HCT116 (cell line): Measurements from ENCODE around the gene SLC6A13. TPM values are rescaled to one million over a fixed set of nuclear protein-coding genes. Genes with fewer than 3 reads are reported as not detected.

Source experiments
- ATAC-seq: fragments of 200-7000 bp; cut with Tn5 transposase; 2 replicates; pipeline ENCODE4 v1.9.1; 2020; ENCODE audit warnings: mild to moderate bottlenecking, moderate library complexity
- BruUV-seq: library from RNA; stranded (reverse); fragments of 400-500 nt; replicated peaks from 2 replicates; lab custom pipeline; 2021; lab: Mats Ljungman, UMichigan
- CTCF ChIA-PET: fragments of 300-600 bp; sonication (Branson Sonifier 250); formaldehyde crosslinking; loops from one replicate; lab custom pipeline; 2021; ENCODE audit warnings: antibody characterized with exemption; lab: Charles Lee
- POLR2A ChIA-PET: fragments of 300-600, 350-600 bp; sonication (Branson Sonifier 250); formaldehyde crosslinking; loops from one replicate; lab custom pipeline; 2021; ENCODE audit warnings: antibody characterized with exemption; lab: Charles Lee
- RAD21 ChIA-PET, 2 experiments: fragments of 300-600 bp; sonication (Branson Sonifier 250); formaldehyde crosslinking; loops; one replicate each; lab custom pipeline; 2023; ENCODE audit warnings: low total read pairs in 2 of 2; ENCODE audit not compliant: uncharacterized antibody in 2 of 2, unreplicated experiment in 2 of 2, low non-redundant PET in 1 of 2; lab: Charles Lee
- DNase-seq: peaks from one replicate; pipeline ENCODE4 v3.0.0-alpha.2; 2010; ENCODE audit warnings: low read depth, low spot score
- H2AFZ ChIP-seq: fragments of 200-600 bp; shearing (Covaris generic), sonication (generic); 2 replicates; pipeline ENCODE4 v1.6.1; 2017; ENCODE audit warnings: low read depth, mixed run types, mixed read lengths, antibody characterized with exemption, low read length; ENCODE audit not compliant: poor library complexity, severe bottlenecking
- H3K27ac ChIP-seq: 2 replicates; pipeline ENCODE4 v1.5.1; 2012; ENCODE audit warnings: low read depth, low read length
- H3K27me3 ChIP-seq: fragments of 200-600 bp; sonication (generic); 2 replicates; pipeline ENCODE4 v1.6.1; 2016; ENCODE audit warnings: mixed run types, low read length, mixed read lengths; ENCODE audit not compliant: insufficient read depth
- H3K36me3 ChIP-seq, 2 experiments: fragments of 200-500 bp in 1 of 2; fragments of 200-600 bp in 1 of 2; sonication (Bioruptor generic) in 1 of 2; sonication (generic) in 1 of 2; 2 replicates each; pipeline versions ENCODE4 v1.5.1 to v1.6.1; 2014 to 2016; ENCODE audit warnings: low read length in 2 of 2, inconsistent platforms in 1 of 2, mixed read lengths in 1 of 2, mixed run types in 1 of 2; ENCODE audit not compliant: insufficient read depth in 2 of 2, control insufficient read depth in 1 of 2
- H3K4me1 ChIP-seq, 2 experiments: fragments of 200-600 bp in 1 of 2; sonication (generic) in 1 of 2; 2 replicates each; pipeline versions ENCODE4 v1.5.1 to v1.6.1; 2012 to 2017; ENCODE audit warnings: low read length in 2 of 2, inconsistent platforms in 1 of 2, mild to moderate bottlenecking in 1 of 2, mixed read lengths in 1 of 2, mixed run types in 1 of 2, moderate library complexity in 1 of 2; ENCODE audit not compliant: insufficient read depth in 2 of 2, control insufficient read depth in 1 of 2
- H3K4me2 ChIP-seq: fragments of 200-600 bp; sonication (generic); 2 replicates; pipeline ENCODE4 v1.6.1; 2017; ENCODE audit warnings: mixed run types, low read length, mixed read lengths
- H3K4me3 ChIP-seq, 2 experiments: fragments of 200-600 bp in 1 of 2; sonication (generic) in 1 of 2; replicated peaks in 1 of 2; 2 replicates each; pipeline ENCODE4 v1.5.1; 2011 to 2016; ENCODE audit warnings: low read length in 2 of 2, control low read depth in 1 of 2, low read depth in 1 of 2, mild to moderate bottlenecking in 1 of 2, mixed read lengths in 1 of 2, mixed run types in 1 of 2
- H3K79me2 ChIP-seq: fragments of 200-600 bp; sonication (generic); 2 replicates; pipeline ENCODE4 v1.6.1; 2017; ENCODE audit warnings: mild to moderate bottlenecking, mixed run types, low read length, moderate library complexity, mixed read lengths; ENCODE audit not compliant: insufficient read depth
- H3K9ac ChIP-seq: fragments of 200-600 bp; sonication (generic); 2 replicates; pipeline ENCODE4 v1.6.1; 2016; ENCODE audit warnings: low read length, mixed read lengths
- H3K9me2 ChIP-seq: fragments of 200-600 bp; sonication (generic), shearing (Covaris generic); 2 replicates; pipeline ENCODE4 v1.6.1; 2017; ENCODE audit warnings: mixed run types, mild to moderate bottlenecking, moderate library complexity; ENCODE audit not compliant: insufficient read depth
- H3K9me3 ChIP-seq, 2 experiments: fragments of 200-500 bp in 1 of 2; fragments of 200-600 bp in 1 of 2; sonication (Bioruptor generic) in 1 of 2; sonication (generic) in 1 of 2; 2 replicates each; pipeline ENCODE4 v1.6.1; 2014 to 2017; ENCODE audit warnings: low read length in 2 of 2, mixed read lengths in 2 of 2, inconsistent platforms in 1 of 2, low read depth in 1 of 2, mild to moderate bottlenecking in 1 of 2, mixed run types in 1 of 2, moderate library complexity in 1 of 2; ENCODE audit not compliant: control insufficient read depth in 1 of 2, insufficient read depth in 1 of 2
- H4K20me1 ChIP-seq: fragments of 200-600 bp; sonication (generic), shearing (Covaris generic); 2 replicates; pipeline ENCODE4 v1.6.1; 2017; ENCODE audit warnings: mixed run types, mild to moderate bottlenecking, moderate library complexity; ENCODE audit not compliant: insufficient read depth
- SIN3A ChIP-seq: IDR thresholded peaks from 2 replicates; pipeline ENCODE4 v1.6.1; 2012; ENCODE audit warnings: low read depth
- SP1 ChIP-seq: IDR thresholded peaks from 2 replicates; pipeline ENCODE4 v1.6.1; 2012; ENCODE audit warnings: low read depth
- ZBTB33 ChIP-seq: IDR thresholded peaks from 2 replicates; pipeline ENCODE4 v1.6.1; 2011; ENCODE audit warnings: mild to moderate bottlenecking, low read length, moderate library complexity; ENCODE audit not compliant: insufficient replicate concordance; ENCODE audit errors: extremely low read depth
- intact Hi-C: fragments of 100-400 bp; cut with micrococcal nuclease; formaldehyde crosslinking; loops from 2 replicates; pipeline ENCODE4 v1.10.0; 2022
- total RNA-seq: library from RNA; stranded (reverse); gene quantifications from one replicate; pipeline ENCODE4 v1.2.1, GENCODE V29; 2021; ENCODE audit not compliant: unreplicated experiment

SLC6A13 gene
- total RNA-seq, 1 experiment from 2014 or later: 0.39 TPM

- CTCF ChIA-PET: no interaction called here
- TF ChIP-seq SIN3A: no peak
- no peaks in the 10 kb centered on the region for H3K36me3 ChIP-seq
- H2AFZ ChIP-seq: no peak overlapping the region
- H4K20me1 ChIP-seq: no peaks in the 10 kb centered on the region
- H3K9me2 ChIP-seq: no peaks in the 10 kb centered on the region
- peaks cover 4% of the 10 kb centered on the region; the same call in 1 of the 2 replicates for H3K27me3 ChIP-seq
- H3K4me1 ChIP-seq: no peaks in the 10 kb centered on the region
- no peaks in the 10 kb centered on the region for H3K9me3 ChIP-seq
- no peak overlapping the region for H3K27ac ChIP-seq
- RAD21 ChIA-PET: no interaction called here
- no peak for ATAC-seq
- no peak overlapping the region for H3K4me3 ChIP-seq
- DNase-seq: no peak
- intact Hi-C loops: no loop called here
- H3K9ac ChIP-seq: no peak overlapping the region
- no peaks in the 10 kb centered on the region for H3K79me2 ChIP-seq
- BruUV-seq: no TSS peak
- POLR2A ChIA-PET: no interaction called here
- H3K4me2 ChIP-seq: no peak overlapping the region
Observed at GRCh38 chr12:263574-263973, 938 bp upstream of the SLC6A13 start.

- peaks cover 10% of the 10 kb centered on the region; the same call in 1 of the 2 replicates for H3K27me3 ChIP-seq
- no peak overlapping the region for H3K9ac ChIP-seq
- H4K20me1 ChIP-seq: no peaks in the 10 kb centered on the region
- ChIA-PET POLR2A (no interaction called here), RAD21 (no interaction called here)
- no peak overlapping the region for H2AFZ ChIP-seq
- H3K4me2 ChIP-seq: no peak overlapping the region
- no peak for DNase-seq
- no peaks in the 10 kb centered on the region for H3K9me2 ChIP-seq
- H3K4me3 ChIP-seq: no peak overlapping the region
- no peak overlapping the region for H3K27ac ChIP-seq
- ATAC-seq: no peak
- no TSS peak for BruUV-seq
- intact Hi-C loops: no loop called here
- no peaks in the 10 kb centered on the region for H3K9me3 ChIP-seq
- no peaks in the 10 kb centered on the region for H3K79me2 ChIP-seq
- H3K36me3 ChIP-seq: no peaks in the 10 kb centered on the region
- H3K4me1 ChIP-seq: no peaks in the 10 kb centered on the region
- TF ChIP-seq ZBTB33 (no peak), SP1 (no peak)
- TF ChIP-seq, all 23 proteins: peak for 0
- CTCF ChIA-PET: interaction anchor here (0.7 kb wide), 1 partner anchor 8 kb away, joined by 4 read pairs; no protein-coding TSS in a partner anchor
Observed at GRCh38 chr12:262113-262512, 523 bp downstream of the SLC6A13 start.
